SK-N-SH treated with all-trans-retinoic acid at 6 μM for 48 hours (cell line): ENCODE measurements around the gene TEAD1.

Experiments used
- ATAC-seq: fragments of 200-7000 bp; cut with Tn5 transposase; 3 replicates; pipeline ENCODE4 v1.9.1; 2020; ENCODE audit warnings: mild to moderate bottlenecking, moderate library complexity
- ARNTL ChIP-seq: fragments of 450-650 bp; formaldehyde crosslinking; IDR thresholded peaks from 2 replicates; pipeline ENCODE4 v1.5.0; 2020; ENCODE audit warnings: low read depth, mild to moderate bottlenecking, moderate library complexity, borderline replicate concordance
- BACH2 ChIP-seq: fragments of 250-450 bp; sonication (Bioruptor Pico); IDR thresholded peaks from 2 replicates; pipeline ENCODE4 v1.9.0; 2021; ENCODE audit warnings: mild to moderate bottlenecking, borderline replicate concordance
- CSDC2 ChIP-seq: fragments of 250-450 bp; sonication (Bioruptor Pico); IDR thresholded peaks from 2 replicates; pipeline ENCODE4 v1.5.0; 2020; ENCODE audit warnings: mild to moderate bottlenecking, moderate library complexity
- ESRRG ChIP-seq: fragments of 250-450 bp; sonication (Bioruptor Pico); IDR thresholded peaks from 2 replicates; pipeline ENCODE4 v1.6.1; 2021; ENCODE audit warnings: mild to moderate bottlenecking
- GLIS3 ChIP-seq: fragments of 250-450 bp; sonication (Bioruptor Pico); IDR thresholded peaks from 2 replicates; pipeline ENCODE4 v1.5.0; 2020; ENCODE audit warnings: mild to moderate bottlenecking, moderate library complexity
- ISL1 ChIP-seq: fragments of 250-450 bp; sonication (Bioruptor Pico); IDR thresholded peaks from 2 replicates; pipeline ENCODE4 v2.1.2; 2022; ENCODE audit warnings: mild to moderate bottlenecking, moderate library complexity
- PATZ1 ChIP-seq: fragments of 250-450 bp; sonication (Bioruptor Pico); IDR thresholded peaks from 2 replicates; pipeline ENCODE4 v1.8.0; 2020; ENCODE audit warnings: mild to moderate bottlenecking, moderate library complexity, borderline replicate concordance
- PPARA ChIP-seq: fragments of 250-450 bp; sonication (Bioruptor Pico); IDR thresholded peaks from 2 replicates; pipeline ENCODE4 v1.5.0; 2020; ENCODE audit warnings: mild to moderate bottlenecking, borderline replicate concordance
- RARB ChIP-seq: fragments of 250-450 bp; sonication (Bioruptor Pico); IDR thresholded peaks from 2 replicates; pipeline ENCODE4 v1.8.0; 2021; ENCODE audit warnings: mild to moderate bottlenecking, moderate library complexity
- SNAI2 ChIP-seq: fragments of 250-450 bp; sonication (Bioruptor Pico); IDR thresholded peaks from 2 replicates; pipeline ENCODE4 v1.5.0; 2020; ENCODE audit warnings: mild to moderate bottlenecking, moderate library complexity
- TCF4 ChIP-seq: fragments of 250-450 bp; sonication (Bioruptor Pico); IDR thresholded peaks from 2 replicates; pipeline ENCODE4 v1.8.0; 2021; ENCODE audit warnings: mild to moderate bottlenecking, moderate library complexity, borderline replicate concordance
- TOX ChIP-seq: fragments of 250-450 bp; sonication (Bioruptor Pico); IDR thresholded peaks from 2 replicates; pipeline ENCODE4 v1.8.0; 2021; ENCODE audit warnings: mild to moderate bottlenecking, moderate library complexity, borderline replicate concordance
- TSHZ2 ChIP-seq: fragments of 250-450 bp; sonication (Bioruptor Pico); IDR thresholded peaks from 2 replicates; pipeline ENCODE4 v1.5.0; 2020; ENCODE audit warnings: mild to moderate bottlenecking, moderate library complexity
- ZC3H10 ChIP-seq: fragments of 250-450 bp; sonication (Bioruptor Pico); IDR thresholded peaks from 2 replicates; pipeline ENCODE4 v1.5.1; 2021; ENCODE audit warnings: mild to moderate bottlenecking, moderate library complexity
- ZFP3 ChIP-seq: fragments of 250-450 bp; sonication (Bioruptor Pico); IDR thresholded peaks from 2 replicates; pipeline ENCODE4 v1.5.0; 2020; ENCODE audit warnings: mild to moderate bottlenecking, moderate library complexity
- ZFP30 ChIP-seq: fragments of 450-650 bp; formaldehyde crosslinking; IDR thresholded peaks from 2 replicates; pipeline ENCODE4 v1.5.0; 2022; ENCODE audit warnings: mild to moderate bottlenecking, moderate library complexity
- ZNF565 ChIP-seq: fragments of 450-650 bp; formaldehyde crosslinking; conservative IDR thresholded peaks from 2 replicates; pipeline ENCODE4 v1.5.0; 2020; ENCODE audit warnings: low read depth, mild to moderate bottlenecking, moderate library complexity
- ZNF70 ChIP-seq: fragments of 450-650 bp; formaldehyde crosslinking; IDR thresholded peaks from 2 replicates; pipeline ENCODE4 v1.5.0; 2020; ENCODE audit warnings: mild to moderate bottlenecking, moderate library complexity
- ZNF8 ChIP-seq: fragments of 450-650 bp; formaldehyde crosslinking; IDR thresholded peaks from 2 replicates; pipeline ENCODE4 v1.5.0; 2020; ENCODE audit warnings: mild to moderate bottlenecking, moderate library complexity
- TF ChIP-seq, protein P1 (sequence below): fragments of 250-450 bp; sonication (Bioruptor Pico); IDR thresholded peaks from 2 replicates; pipeline ENCODE4 v1.8.0; 2021; ENCODE audit warnings: low read depth, mild to moderate bottlenecking, moderate library complexity, borderline replicate concordance
- TF ChIP-seq, protein P2 (sequence below): fragments of 250-450 bp; sonication (Bioruptor Pico); IDR thresholded peaks from 2 replicates; pipeline ENCODE4 v1.5.1; 2020; ENCODE audit warnings: low read depth, mild to moderate bottlenecking, moderate library complexity

The TEAD1 gene

DNA sequence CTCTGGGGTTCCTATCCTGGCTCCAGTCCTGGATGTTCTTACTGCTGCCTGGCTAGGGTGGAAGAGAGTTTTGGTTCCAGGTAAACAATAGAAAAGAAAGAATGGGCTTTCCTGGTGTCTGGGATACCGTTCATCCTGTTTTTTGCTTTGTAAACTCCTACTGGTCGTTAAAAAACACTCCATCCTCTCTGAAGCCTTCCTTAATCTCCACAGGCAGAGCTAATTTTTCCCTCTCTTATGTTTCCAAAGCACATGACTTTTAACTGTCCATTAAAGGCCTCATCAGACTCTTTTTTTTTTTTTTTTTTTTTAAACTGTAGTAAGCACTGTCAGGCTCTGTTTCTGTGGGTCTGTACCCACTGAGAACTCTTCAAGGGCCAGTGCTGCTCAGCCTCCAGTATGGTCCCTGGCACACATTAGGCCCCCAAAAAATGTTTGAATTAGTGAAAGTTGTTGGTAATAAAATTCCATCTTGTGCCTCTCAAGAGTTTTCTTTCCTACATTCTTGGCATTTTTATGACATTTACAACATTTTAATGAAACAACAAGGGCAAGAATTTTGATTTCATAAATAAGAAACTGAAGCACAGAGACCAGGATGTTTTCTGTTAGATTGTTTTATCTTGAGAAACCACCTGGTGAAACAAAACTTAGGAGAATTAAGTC is 104.2 kb downstream of the TEAD1 start:
- TF ChIP-seq ARNTL (CRISPR knock-in tag) (no peak), RARB (CRISPR knock-in tag) (no peak), ZNF70 (CRISPR knock-in tag) (no peak), ZC3H10 (CRISPR knock-in tag) (no peak), PATZ1 (CRISPR knock-in tag) (no peak), SNAI2 (no peak), ESRRG (no peak), ZFP3 (CRISPR knock-in tag) (no peak), GLIS3 (no peak)
- TF ChIP-seq, all 23 proteins: peak for 0
- ATAC-seq, result no peak

- TF ChIP-seq TCF4 (CRISPR knock-in tag), result no peak
- TF ChIP-seq TOX (CRISPR knock-in tag), result no peak
- no peak for TF ChIP-seq CSDC2
- TF ChIP-seq ZNF565, result no peak
- TF ChIP-seq, protein P1, sequence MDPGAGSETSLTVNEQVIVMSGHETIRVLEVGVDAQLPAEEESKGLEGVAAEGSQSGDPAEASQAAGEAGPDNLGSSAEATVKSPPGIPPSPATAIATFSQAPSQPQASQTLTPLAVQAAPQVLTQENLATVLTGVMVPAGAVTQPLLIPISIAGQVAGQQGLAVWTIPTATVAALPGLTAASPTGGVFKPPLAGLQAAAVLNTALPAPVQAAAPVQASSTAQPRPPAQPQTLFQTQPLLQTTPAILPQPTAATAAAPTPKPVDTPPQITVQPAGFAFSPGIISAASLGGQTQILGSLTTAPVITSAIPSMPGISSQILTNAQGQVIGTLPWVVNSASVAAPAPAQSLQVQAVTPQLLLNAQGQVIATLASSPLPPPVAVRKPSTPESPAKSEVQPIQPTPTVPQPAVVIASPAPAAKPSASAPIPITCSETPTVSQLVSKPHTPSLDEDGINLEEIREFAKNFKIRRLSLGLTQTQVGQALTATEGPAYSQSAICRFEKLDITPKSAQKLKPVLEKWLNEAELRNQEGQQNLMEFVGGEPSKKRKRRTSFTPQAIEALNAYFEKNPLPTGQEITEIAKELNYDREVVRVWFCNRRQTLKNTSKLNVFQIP (CRISPR knock-in tag), result no peak
- TF ChIP-seq ZNF8 (CRISPR knock-in tag), result no peak
- TF ChIP-seq PPARA (CRISPR knock-in tag), result no peak
- TF ChIP-seq, protein P2, sequence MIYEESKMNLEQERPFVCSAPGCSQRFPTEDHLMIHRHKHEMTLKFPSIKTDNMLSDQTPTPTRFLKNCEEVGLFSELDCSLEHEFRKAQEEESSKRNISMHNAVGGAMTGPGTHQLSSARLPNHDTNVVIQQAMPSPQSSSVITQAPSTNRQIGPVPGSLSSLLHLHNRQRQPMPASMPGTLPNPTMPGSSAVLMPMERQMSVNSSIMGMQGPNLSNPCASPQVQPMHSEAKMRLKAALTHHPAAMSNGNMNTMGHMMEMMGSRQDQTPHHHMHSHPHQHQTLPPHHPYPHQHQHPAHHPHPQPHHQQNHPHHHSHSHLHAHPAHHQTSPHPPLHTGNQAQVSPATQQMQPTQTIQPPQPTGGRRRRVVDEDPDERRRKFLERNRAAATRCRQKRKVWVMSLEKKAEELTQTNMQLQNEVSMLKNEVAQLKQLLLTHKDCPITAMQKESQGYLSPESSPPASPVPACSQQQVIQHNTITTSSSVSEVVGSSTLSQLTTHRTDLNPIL, result no peak
- TF ChIP-seq ZC3H10 (CRISPR knock-in tag), result no peak
- no peak for TF ChIP-seq ESRRG
- no peak for TF ChIP-seq ZNF70 (CRISPR knock-in tag)
- no peak for TF ChIP-seq BACH2 (CRISPR knock-in tag)
- TF ChIP-seq ISL1 (CRISPR knock-in tag), result no peak
- TF ChIP-seq TSHZ2 (CRISPR knock-in tag), result no peak
- TF ChIP-seq ARNTL (CRISPR knock-in tag), result no peak
- TF ChIP-seq ZFP30 (CRISPR knock-in tag), result no peak
- TF ChIP-seq GLIS3, result no peak
- TF ChIP-seq SNAI2, result no peak
- no peak for TF ChIP-seq RARB (CRISPR knock-in tag)
- no peak for ATAC-seq
Observed at GRCh38 chr11:12783765-12784164, 109.5 kb downstream of the TEAD1 start.

DNA sequence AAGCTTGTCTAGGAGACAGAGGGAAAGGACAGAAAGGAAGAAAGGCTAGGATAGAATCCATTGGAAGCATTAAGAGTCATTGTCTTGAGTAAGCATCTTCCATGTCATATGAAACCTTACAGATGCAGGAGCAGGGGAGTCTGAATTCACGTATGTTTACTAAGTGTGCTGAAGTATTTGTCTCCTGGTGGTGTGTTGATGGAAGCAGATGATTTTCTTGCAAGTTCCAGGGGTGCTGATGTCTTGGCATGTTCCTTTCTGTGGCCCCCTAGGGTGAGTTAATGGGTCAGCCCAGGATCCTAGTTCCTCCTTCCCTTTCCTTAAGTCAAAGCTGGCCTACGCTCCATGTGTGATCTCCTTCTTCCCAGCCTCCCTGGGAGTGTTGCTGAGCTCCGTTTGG is 110.2 kb downstream of the TEAD1 start:
- ATAC-seq, result peak; percentile 28
- TF ChIP-seq TOX (CRISPR knock-in tag) (no peak), CSDC2 (no peak), ZC3H10 (CRISPR knock-in tag) (no peak)
- TF ChIP-seq, protein P2, result no peak
